ENCODE results near the gene DYSF.

DYSF gene

DNA sequence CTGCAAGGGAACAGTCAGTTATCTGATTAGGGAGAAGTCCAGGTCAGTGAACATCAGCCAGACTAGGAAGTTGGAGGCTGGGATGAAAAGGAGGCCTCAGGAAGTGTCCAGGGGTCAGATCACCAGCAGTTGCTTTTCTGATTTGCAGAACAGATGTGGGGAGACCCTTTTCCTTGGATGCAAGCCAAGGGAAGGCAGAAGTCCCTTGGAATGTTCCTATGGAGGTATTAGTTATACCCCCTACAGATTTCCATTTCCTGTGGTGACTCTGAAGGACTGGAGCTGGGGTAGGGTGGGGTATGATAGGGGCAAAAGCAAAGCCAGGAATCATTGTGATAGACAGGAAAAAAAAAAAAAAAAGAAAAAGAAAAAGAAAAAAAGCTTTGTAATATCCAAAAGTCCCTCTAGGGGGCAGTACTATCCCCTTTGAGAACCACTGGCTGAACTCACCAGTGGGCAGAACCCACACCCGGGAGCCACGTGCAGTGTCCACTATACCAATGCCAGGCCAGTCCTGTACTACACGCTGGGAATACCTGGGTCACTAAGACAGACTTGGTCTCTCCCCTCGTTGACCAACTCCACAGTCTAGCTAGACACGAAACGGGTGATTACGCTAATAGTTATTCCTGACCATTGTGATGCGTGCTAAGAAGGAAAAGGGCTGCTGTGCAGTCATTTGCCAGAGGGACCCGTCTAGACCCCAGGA lies 7.4 kb downstream of the DYSF start:
- TF ChIP-seq, protein P1, sequence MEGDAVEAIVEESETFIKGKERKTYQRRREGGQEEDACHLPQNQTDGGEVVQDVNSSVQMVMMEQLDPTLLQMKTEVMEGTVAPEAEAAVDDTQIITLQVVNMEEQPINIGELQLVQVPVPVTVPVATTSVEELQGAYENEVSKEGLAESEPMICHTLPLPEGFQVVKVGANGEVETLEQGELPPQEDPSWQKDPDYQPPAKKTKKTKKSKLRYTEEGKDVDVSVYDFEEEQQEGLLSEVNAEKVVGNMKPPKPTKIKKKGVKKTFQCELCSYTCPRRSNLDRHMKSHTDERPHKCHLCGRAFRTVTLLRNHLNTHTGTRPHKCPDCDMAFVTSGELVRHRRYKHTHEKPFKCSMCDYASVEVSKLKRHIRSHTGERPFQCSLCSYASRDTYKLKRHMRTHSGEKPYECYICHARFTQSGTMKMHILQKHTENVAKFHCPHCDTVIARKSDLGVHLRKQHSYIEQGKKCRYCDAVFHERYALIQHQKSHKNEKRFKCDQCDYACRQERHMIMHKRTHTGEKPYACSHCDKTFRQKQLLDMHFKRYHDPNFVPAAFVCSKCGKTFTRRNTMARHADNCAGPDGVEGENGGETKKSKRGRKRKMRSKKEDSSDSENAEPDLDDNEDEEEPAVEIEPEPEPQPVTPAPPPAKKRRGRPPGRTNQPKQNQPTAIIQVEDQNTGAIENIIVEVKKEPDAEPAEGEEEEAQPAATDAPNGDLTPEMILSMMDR (conservative IDR thresholded peaks at IDR 0.05; ENCODE audit: low read depth, low read length) = peak; percentile 76
- no peaks in the 10 kb centered on the region for H3K27me3 ChIP-seq (ENCODE audit: insufficient read depth, low read depth)
- H3K79me2 ChIP-seq (ENCODE audit: insufficient read depth, low read depth) = no peaks in the 10 kb centered on the region
- no peak overlapping the region for H3K9ac ChIP-seq
- no peaks in the 10 kb centered on the region for H3K36me3 ChIP-seq (ENCODE audit: insufficient read depth)
- H3K4me3 ChIP-seq (IDR thresholded peaks at IDR 0.05; ENCODE audit: insufficient read depth, low read depth, low read length) = no peak overlapping the region
- H4K20me1 ChIP-seq (ENCODE audit: insufficient read depth) = no peaks in the 10 kb centered on the region
- no peak overlapping the region for H3K4me2 ChIP-seq
- no peak overlapping the region for H3K27ac ChIP-seq
- H3K4me1 ChIP-seq (ENCODE audit: low read depth, poor library complexity, severe bottlenecking) = no peaks in the 10 kb centered on the region
- H2AFZ ChIP-seq (ENCODE audit: low read depth) = no peak overlapping the region

DNA sequence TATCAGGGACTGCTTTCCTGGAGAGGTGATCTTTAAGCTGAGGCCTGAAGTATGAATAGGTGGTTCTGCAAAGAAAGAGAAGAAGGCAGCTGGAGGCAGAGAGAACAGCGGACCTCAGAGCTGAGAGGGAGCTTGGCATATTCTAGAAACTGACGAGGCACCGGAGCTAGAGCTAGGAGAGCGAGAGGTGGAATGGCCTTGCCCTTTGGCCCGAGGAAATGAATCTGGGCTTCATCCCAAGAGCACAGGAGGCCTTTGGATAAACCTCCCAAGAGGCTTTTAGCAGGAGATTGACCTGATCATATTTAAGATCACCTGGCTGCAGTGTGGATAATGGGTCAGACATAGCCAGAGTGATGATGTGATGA lies 7.9 kb downstream of the DYSF start:
- no peaks in the 10 kb centered on the region for H3K4me1 ChIP-seq (ENCODE audit: low read depth, poor library complexity, severe bottlenecking)
- H3K27ac ChIP-seq = no peak overlapping the region
- TF ChIP-seq, protein P1 (conservative IDR thresholded peaks at IDR 0.05; ENCODE audit: low read depth, low read length) = no peak
- no peaks in the 10 kb centered on the region for H4K20me1 ChIP-seq (ENCODE audit: insufficient read depth)
- H3K4me2 ChIP-seq = no peak overlapping the region
- H3K27me3 ChIP-seq (ENCODE audit: insufficient read depth, low read depth) = no peaks in the 10 kb centered on the region
- no peak overlapping the region for H3K9ac ChIP-seq
- H3K4me3 ChIP-seq (IDR thresholded peaks at IDR 0.05; ENCODE audit: insufficient read depth, low read depth, low read length) = no peak overlapping the region
- H2AFZ ChIP-seq (ENCODE audit: low read depth) = no peak overlapping the region
- H3K79me2 ChIP-seq (ENCODE audit: insufficient read depth, low read depth) = no peaks in the 10 kb centered on the region
- no peaks in the 10 kb centered on the region for H3K36me3 ChIP-seq (ENCODE audit: insufficient read depth)

DNA sequence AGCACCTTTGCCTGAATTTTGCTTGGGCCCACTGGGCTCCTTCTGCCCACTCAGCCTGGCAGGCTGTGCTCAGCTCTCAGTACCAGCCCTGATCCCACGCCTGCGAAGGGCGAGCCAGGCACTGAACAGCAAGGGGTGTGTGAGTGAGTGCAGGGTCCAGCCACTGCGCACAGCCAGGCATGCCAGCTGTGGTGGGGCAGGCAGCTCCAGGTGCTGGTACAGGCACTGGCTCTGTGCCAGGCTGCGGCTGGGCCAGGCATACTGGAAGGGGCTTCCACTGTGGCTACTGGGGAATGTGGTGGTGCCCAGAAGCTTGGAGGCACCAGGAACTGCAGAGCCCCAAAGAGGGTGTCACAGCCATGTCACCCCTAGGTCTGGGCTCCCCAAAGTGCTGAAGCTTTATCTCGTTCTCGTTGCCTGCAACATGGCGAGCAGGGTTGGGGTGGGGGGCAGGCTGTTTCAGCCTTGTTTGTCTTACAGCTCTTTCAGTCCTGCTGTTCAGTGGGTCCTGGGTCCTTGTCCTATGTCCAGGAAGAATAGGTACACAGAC lies 8.8 kb downstream of the DYSF start:
- Histone ChIP-seq H3K27ac (no peak overlapping the region), H3K27me3 (ENCODE audit: insufficient read depth, low read depth) (no peaks in the 10 kb centered on the region), H3K4me2 (no peak overlapping the region), H3K4me1 (ENCODE audit: low read depth, poor library complexity, severe bottlenecking) (no peaks in the 10 kb centered on the region), H3K4me3 (IDR thresholded peaks at IDR 0.05; ENCODE audit: insufficient read depth, low read depth, low read length) (no peak overlapping the region), H2AFZ (ENCODE audit: low read depth) (no peak overlapping the region), H3K36me3 (ENCODE audit: insufficient read depth) (no peaks in the 10 kb centered on the region), H3K9ac (no peak overlapping the region), H3K79me2 (ENCODE audit: insufficient read depth, low read depth) (no peaks in the 10 kb centered on the region), H4K20me1 (ENCODE audit: insufficient read depth) (no peaks in the 10 kb centered on the region)
- TF ChIP-seq, protein P1 (conservative IDR thresholded peaks at IDR 0.05; ENCODE audit: low read depth, low read length) = no peak

DNA sequence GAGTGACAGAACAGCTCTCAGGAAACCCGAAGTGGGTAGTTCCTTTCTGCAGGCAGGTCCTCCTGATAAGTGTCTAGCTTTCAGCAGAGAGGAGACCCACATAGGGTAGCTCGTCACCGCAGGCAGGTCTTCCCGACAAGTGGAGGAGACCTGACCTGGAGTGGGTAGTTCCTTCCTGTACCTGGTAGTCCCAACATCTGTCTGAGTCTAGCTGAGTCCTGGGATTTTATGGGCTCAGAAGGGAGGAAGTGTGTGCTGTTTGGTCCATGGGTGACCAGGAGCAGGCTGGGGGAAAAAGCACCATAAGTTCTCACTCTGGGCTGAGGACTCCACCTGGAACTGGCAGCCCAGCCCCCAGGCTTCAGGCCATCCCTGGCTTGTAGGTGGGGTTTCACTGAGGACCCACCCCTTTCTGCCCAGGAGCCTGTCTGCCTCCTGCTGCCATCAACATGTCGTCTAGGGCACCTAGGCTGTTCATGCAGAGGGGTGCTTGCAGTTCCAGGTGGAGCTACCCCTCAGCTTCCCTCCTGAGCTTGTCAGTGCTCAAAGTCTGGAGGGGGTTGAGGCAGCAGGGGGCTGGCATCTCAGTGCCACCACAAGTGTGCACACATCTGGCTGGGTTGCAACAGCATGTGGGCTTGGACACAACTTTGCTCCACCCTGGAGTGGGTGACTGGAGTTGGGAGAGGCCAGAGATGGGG lies 9.4 kb downstream of the DYSF start:
- no peak overlapping the region for H3K4me3 ChIP-seq (IDR thresholded peaks at IDR 0.05; ENCODE audit: insufficient read depth, low read depth, low read length)
- no peaks in the 10 kb centered on the region for H3K79me2 ChIP-seq (ENCODE audit: insufficient read depth, low read depth)
- no peak overlapping the region for H3K27ac ChIP-seq
- no peaks in the 10 kb centered on the region for H3K4me1 ChIP-seq (ENCODE audit: low read depth, poor library complexity, severe bottlenecking)
- H4K20me1 ChIP-seq (ENCODE audit: insufficient read depth) = no peaks in the 10 kb centered on the region
- TF ChIP-seq, protein P1 (conservative IDR thresholded peaks at IDR 0.05; ENCODE audit: low read depth, low read length) = no peak
- H3K36me3 ChIP-seq (ENCODE audit: insufficient read depth) = no peaks in the 10 kb centered on the region
- H2AFZ ChIP-seq (ENCODE audit: low read depth) = no peak overlapping the region
- H3K27me3 ChIP-seq (ENCODE audit: insufficient read depth, low read depth) = no peaks in the 10 kb centered on the region
- H3K4me2 ChIP-seq = no peak overlapping the region
- H3K9ac ChIP-seq = no peak overlapping the region
